Endothelial cell (in vitro differentiated cells): ENCODE results near the gene CMC2. TPM values are rescaled to one million over a fixed set of nuclear protein-coding genes. Genes with fewer than 3 reads are reported as not detected.
A peak's percentile ranks its signal among the peaks of the same experiment; 100 is the strongest.

Experiments used
- DNase-seq: peaks from one replicate; pipeline ENCODE4 v3.0.0; 2021; ENCODE audit warnings: low spot score
- H3K27ac Mint-ChIP-seq: one replicate; pipeline ENCODE4 v1.8.0; 2021; ENCODE audit warnings: mixed read lengths, inconsistent platforms; ENCODE audit not compliant: unreplicated experiment
- H3K27me3 Mint-ChIP-seq: one replicate; pipeline ENCODE4 v1.8.0; 2021; ENCODE audit warnings: mild to moderate bottlenecking, moderate library complexity, mixed read lengths, inconsistent platforms; ENCODE audit not compliant: unreplicated experiment
- H3K36me3 Mint-ChIP-seq: one replicate; pipeline ENCODE4 v1.8.0; 2021; ENCODE audit warnings: mild to moderate bottlenecking, low read depth, mixed read lengths, inconsistent platforms; ENCODE audit not compliant: unreplicated experiment
- H3K4me1 Mint-ChIP-seq: one replicate; pipeline ENCODE4 v1.8.0; 2021; ENCODE audit warnings: mild to moderate bottlenecking, mixed read lengths, inconsistent platforms; ENCODE audit not compliant: unreplicated experiment
- H3K4me3 Mint-ChIP-seq: one replicate; pipeline ENCODE4 v1.8.0; 2021; ENCODE audit warnings: mild to moderate bottlenecking, mixed read lengths, inconsistent platforms; ENCODE audit not compliant: unreplicated experiment
- H3K9me3 Mint-ChIP-seq: one replicate; pipeline ENCODE4 v1.8.0; 2021; ENCODE audit warnings: mixed read lengths, inconsistent platforms; ENCODE audit not compliant: unreplicated experiment
- CTCF ChIP-seq: fragments of 200-600 bp; sonication (generic); IDR thresholded peaks from one replicate; pipeline ENCODE4 v1.5.0; 2021; ENCODE audit warnings: antibody characterized with exemption; ENCODE audit not compliant: unreplicated experiment
- total RNA-seq: library from RNA; stranded (reverse); fragmentation: NEBNext Ultra II Directional; extraction: Animal tissue kit (Norgen Biotek cat#: 25700); gene quantifications from one replicate; pipeline ENCODE4 v1.2.1, GENCODE V29; 2021; ENCODE audit not compliant: unreplicated experiment

Gene CMC2
- total RNA-seq, 1 donor from 2014 or later: 51.1 TPM

GRCh38 chr16:80997139-80997798 is 9.4 kb downstream of the CMC2 start:
- H3K4me1 Mint-ChIP-seq: no peaks in the 10 kb centered on the region
- peaks cover 3% of the 10 kb centered on the region for H3K36me3 Mint-ChIP-seq
- peak overlapping the region; percentile 36 for H3K27ac Mint-ChIP-seq
- no peak overlapping the region for H3K4me3 Mint-ChIP-seq
- no peaks in the 10 kb centered on the region for H3K27me3 Mint-ChIP-seq
- TF ChIP-seq CTCF: no peak
- peaks cover 6% of the 10 kb centered on the region for H3K9me3 Mint-ChIP-seq
- DNase-seq: no peak

GRCh38 chr16:80996688-80997138 is 10.0 kb downstream of the CMC2 start:
- no peak for DNase-seq
- Mint-ChIP-seq H3K27ac (peak overlapping the region; percentile 36), H3K4me3 (no peak overlapping the region), H3K36me3 (peaks cover 3% of the 10 kb centered on the region), H3K9me3 (peaks cover 6% of the 10 kb centered on the region), H3K4me1 (no peaks in the 10 kb centered on the region), H3K27me3 (no peaks in the 10 kb centered on the region)
- TF ChIP-seq CTCF: no peak

GRCh38 chr16:80994451-80994850 is 12.2 kb downstream of the CMC2 start:
- H3K4me3 Mint-ChIP-seq: no peak overlapping the region
- DNase-seq: no peak
- no peaks in the 10 kb centered on the region for H3K4me1 Mint-ChIP-seq
- no peak overlapping the region for H3K27ac Mint-ChIP-seq
- H3K36me3 Mint-ChIP-seq: peaks cover 2% of the 10 kb centered on the region
- no peaks in the 10 kb centered on the region for H3K27me3 Mint-ChIP-seq
- H3K9me3 Mint-ChIP-seq: peaks cover 6% of the 10 kb centered on the region
- no peak for TF ChIP-seq CTCF

GRCh38 chr16:80993834-80994233 is 12.9 kb downstream of the CMC2 start:
- Mint-ChIP-seq H3K36me3 (no peaks in the 10 kb centered on the region), H3K4me1 (no peaks in the 10 kb centered on the region), H3K27me3 (no peaks in the 10 kb centered on the region), H3K27ac (no peak overlapping the region), H3K9me3 (no peaks in the 10 kb centered on the region), H3K4me3 (no peak overlapping the region)
- no peak for DNase-seq
- TF ChIP-seq CTCF: no peak

GRCh38 chr16:80993307-80993706 is 13.4 kb downstream of the CMC2 start:
- Mint-ChIP-seq H3K9me3 (no peaks in the 10 kb centered on the region), H3K27me3 (no peaks in the 10 kb centered on the region), H3K27ac (peak overlapping the region; percentile 7), H3K4me1 (no peaks in the 10 kb centered on the region), H3K4me3 (no peak overlapping the region), H3K36me3 (no peaks in the 10 kb centered on the region)
- DNase-seq: no peak
- TF ChIP-seq CTCF: no peak
